ENCODE measurements around the gene ACO2.

ACO2 gene

DNA sequence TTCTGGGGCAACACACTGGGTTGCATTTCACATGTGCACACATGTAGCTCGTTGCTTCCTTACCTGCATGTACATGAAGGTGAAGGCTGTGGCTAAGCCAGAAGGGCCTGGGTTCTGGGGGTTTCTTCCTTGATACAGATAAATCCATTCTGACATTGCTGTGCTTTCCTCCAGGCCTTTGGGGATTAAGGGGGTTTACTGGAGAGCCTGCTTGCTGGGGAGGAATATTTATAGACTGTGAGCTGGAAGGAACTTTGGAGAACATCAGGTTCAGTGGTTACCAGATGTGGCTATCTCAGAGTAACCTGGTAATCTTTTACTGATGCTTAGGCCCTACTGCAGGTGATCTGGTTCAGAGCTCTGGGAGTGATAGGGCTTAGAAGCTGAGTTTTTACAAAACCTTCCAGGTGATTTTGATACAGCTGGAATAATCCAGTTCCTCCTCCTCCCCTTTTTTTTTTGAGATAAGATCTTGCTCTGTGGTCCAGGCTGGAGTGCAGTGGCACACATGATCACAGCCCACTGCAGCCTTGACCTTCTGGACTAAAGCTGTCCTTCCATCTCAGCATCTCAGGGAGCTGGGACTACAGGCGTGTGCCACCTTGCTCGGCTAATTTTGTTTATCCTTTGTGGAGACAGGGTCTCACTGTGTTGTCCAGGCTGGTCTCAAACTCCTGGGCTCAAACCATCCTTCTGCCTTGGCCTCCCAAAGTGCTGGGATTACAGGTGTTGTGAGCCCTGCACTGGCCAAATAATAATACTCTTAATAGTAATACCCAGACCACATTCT is 19.9 kb downstream of the ACO2 start:
- no peak for DNase-seq (ENCODE audit: low spot score)

DNA sequence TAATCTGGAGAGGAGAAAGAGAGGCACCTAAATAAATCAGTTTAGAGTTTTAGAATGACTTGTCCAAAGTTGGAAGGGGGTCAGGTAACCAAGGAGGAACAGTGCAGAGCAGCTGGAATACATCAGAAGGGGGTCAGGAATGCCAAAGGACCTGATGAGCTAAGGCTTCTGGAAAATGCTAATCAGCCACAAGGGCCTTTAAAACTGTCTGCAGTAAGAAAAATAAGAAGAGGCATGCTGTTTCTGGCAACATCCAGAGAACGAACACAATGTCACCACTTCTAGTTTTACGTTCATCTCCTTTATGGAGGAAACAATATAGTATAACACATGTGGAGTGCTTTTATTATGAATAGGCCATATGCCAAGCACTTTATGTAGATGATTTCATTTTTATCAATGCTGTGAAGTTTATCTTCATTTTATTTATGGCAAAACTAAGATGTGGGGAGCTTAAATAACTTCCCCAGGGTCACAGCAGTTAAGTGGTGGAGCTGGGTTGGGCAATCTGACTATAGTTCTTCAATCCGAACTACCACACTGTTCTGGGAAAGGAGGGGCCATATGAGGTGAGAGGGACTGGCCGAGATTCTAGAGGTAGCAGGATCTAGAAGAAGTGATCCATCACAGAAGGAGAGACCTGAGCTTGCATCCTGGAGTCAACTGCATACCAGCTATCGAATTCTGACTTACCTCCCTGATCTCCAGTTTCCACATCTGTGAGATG is 22.6 kb downstream of the ACO2 start:
- DNase-seq (ENCODE audit: low spot score), result no peak

DNA sequence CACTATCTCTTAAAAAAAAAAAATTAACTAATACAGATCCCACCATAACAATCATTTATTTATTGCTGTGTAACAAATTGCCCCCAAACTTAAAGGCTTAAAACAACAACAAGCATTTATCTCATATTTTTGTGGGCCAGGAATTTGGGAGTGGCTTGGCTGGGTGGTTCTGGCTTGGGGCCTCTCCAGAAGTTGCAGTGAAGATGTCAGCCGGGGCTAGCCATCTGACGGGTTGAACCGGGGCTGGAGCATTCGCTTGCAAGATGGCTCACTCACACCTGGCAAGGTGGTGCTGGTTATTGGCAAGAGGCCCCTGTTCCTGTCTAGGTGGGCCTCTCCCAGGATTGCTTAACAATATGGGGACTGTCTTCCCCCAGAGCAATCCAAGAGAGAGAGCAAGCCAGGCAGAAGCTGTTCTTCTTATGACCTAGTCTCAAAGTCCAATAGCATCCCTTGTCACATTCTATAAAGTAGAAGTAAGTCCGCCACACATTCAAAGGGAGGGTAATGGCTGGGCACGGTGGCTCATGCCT is 29.5 kb downstream of the ACO2 start:
- no peak for DNase-seq (ENCODE audit: low spot score)

DNA sequence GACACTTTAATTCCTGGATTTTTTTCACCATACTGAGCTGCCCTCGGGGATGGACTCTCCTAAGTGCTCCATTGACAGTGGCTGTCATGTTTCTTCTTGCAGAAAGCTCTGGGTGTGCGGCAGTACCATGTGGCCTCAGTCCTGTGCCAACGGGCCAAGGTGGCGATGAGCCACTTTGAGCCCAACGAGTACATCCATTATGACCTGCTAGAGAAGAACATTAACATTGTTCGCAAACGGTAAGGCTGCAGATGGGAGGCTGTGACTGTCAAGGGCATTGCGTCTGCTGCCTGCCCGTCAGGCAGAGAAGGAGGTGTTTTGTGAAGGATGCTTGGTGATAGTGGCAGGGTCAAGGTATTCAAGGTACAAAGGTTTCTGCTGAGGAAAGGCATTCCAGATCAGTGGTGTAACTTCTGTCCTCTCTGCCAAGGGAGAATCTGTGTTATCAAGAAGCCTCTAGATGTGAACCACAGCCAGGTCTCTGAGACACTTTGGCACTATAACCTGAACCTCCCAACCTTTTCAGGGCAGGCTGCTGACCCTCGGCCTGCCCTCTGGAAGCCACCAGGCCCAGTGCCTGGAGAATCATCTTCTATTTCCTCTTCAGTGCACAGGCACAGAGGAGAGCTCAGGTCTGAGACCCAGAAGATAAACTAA is 30.8 kb downstream of the ACO2 start:
- no peak for DNase-seq (ENCODE audit: low spot score)

DNA sequence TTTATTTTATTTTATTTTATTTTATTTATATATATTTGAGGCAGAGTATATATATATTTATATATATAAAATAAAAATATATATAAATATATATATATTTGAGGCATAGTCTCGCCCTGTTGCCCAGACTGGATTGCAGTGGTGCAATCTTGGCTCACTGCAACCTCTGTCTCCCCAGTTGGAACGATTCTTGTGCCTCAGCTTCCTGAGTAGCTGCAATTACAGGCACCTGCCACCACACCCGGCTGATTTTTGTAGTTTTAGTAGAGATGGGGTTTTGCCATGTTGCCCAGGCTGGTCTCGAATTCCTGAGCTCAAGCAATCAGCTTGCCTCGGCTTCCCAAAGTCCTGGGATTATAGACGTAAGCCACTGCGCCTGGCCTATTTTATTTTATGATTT is 31.4 kb downstream of the ACO2 start:
- no peak for DNase-seq (ENCODE audit: low spot score)

DNA sequence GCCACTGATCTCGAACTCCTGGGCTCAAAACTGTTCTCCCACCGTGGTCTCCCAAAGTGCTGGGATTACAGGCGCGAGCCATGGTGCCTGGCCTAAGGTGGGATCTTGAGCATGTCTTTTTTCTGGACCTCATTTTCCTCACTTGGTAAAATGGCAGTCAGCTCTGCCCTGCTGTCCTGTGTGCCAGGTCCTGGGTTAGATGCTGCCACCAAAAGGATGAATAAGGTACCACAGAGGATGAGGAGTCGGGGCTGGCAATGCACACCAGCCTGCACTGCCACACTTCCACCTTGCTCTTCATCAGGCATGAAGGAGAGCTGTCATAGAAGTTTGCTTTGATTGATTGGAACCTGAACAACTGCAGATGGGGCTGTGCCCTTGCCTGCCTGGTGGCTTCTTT is 32.3 kb downstream of the ACO2 start:
- DNase-seq (ENCODE audit: low spot score), result peak; percentile 85

DNA sequence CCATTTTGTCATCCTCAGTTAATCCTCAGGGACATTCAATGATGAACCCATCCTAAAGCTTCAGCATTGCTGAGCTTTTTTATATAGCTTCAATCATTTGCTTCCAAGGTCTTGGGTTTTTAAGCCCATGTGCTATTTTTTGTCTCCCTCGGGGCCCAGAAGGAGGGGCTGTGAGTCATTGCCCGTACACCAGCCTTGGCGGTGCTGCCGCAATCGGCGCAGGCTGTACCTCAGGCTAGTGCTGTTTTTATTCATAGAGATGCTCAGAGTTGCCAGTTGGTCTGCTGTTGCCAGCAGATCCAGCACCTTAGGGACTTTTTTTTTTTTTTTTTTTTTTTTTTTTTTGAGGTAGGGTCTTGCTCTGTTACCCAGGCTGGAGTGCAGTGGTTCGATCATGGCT is 35.5 kb downstream of the ACO2 start:
- peak; percentile 65 for DNase-seq (ENCODE audit: low spot score)

DNA sequence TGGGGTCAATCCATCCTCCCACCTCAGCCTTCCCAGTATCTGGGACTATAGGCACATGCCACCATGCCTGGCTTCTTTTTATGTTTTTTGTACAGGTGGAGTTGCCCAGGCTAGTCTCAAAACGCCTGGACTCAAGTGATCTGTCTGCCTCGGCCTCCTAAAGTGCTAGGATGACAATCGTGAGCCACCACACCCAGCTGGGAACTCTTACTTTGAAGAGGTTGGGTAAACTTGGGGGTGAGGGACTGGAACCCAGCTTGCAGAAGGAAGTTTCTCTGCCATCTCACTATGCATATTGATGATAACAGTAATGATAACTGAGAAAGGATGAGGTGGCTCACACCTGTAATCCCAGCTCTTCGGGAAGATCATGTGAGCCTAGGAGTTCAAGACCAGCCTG is 35.9 kb downstream of the ACO2 start:
- DNase-seq (ENCODE audit: low spot score), result no peak

DNA sequence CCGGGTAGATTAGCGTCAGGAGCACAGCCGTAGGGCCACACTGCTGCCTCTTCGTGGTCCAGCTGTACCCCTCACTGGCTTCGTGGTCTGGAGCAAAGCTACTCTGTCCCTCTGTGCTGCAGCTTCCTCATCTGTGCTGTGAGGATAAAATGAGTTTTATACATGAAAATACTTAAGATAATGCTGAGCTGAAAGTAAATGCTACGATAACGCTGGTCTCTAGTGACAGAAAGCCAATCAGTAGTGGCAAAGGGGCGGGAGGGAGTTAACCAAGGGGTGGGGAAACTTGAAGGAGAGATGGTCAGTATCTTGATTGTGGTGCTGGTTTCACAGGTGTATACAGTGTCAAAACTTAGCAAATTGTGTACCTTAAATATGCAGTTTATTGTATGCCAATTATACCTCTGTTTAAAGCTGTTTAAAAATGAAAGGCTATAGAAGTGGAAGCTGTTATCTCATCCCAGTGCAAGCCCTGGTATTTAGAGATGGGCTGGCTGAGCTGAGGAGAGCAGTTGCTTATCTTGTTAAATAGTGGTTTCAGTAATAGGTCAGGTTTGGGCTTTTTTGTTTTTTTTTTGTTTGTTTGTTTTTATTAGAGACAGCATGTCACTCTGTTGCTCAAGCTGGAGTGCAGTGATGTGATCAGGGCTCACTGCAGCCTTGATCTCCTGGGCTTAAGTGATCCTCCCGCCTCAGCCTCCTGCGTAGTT is 36.7 kb downstream of the ACO2 start:
- no peak for DNase-seq (ENCODE audit: low spot score)

DNA sequence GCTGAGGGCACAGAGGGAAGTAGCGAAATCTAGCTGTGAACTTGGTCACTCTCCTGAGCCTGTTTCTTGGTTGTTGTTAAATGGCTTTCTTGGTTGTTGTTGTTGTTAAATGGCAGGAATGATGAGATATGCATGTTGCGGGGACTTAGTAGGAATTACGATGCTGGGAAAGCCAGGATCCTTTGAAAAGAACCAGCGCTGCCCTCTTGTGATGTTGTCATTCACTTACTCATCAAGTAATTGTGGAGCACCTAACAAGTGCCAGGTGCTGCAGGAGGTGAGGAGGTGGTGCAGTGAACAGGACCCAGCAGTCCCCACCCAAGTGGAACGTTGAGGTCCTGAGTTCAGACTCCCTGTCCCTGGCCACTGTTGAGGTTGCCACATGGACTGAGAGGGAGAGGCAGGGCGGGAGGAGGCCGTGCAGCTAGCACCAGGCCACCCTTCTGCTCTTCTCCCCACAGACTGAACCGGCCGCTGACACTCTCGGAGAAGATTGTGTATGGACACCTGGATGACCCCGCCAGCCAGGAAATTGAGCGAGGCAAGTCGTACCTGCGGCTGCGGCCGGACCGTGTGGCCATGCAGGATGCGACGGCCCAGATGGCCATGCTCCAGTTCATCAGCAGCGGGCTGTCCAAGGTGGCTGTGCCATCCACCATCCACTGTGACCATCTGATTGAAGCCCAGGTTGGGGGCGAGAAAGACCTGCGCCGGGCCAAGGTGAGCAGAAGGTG is 38.6 kb downstream of the ACO2 start:
- DNase-seq (ENCODE audit: low spot score), result no peak

DNA sequence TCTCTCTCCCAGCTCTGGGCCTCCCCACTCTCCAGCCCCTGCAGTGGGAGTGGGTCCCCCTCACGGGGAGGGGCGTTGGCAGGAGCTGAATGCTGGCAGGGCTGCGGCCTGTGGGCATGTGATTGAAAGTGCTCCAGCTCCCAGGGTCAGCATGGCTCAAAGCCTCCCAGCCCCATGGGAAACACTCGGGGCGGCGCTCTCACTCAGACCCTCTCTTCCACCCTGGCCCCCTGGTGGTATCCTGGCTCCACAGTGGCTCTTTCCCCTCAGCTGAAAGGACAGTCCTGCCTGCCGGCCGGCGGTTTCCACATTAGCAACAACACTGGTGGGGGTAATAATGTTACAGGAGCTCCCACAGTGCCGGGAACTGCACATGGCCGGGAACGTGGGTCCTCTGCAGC is 39.9 kb downstream of the ACO2 start:
- no peak for DNase-seq (ENCODE audit: low spot score)

DNA sequence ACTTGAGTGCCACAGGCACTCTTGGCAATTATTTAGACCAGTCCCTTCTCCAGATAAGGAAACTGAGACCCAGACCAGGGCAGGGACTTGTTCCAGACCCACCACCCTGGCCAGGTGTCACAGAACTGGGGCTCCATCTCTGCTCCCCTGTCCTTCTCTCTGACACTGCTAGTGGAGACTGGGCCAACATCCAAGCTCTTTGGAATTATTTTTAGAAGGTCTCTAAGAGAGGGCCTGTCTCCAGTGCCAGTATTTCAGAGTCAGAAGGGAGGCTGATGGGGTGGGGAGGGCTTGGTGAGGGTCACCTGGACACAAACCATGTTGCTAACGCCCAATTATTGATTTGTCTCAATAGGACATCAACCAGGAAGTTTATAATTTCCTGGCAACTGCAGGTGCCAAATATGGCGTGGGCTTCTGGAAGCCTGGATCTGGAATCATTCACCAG is 42.6 kb downstream of the ACO2 start:
- no peak for DNase-seq (ENCODE audit: low spot score)

DNA sequence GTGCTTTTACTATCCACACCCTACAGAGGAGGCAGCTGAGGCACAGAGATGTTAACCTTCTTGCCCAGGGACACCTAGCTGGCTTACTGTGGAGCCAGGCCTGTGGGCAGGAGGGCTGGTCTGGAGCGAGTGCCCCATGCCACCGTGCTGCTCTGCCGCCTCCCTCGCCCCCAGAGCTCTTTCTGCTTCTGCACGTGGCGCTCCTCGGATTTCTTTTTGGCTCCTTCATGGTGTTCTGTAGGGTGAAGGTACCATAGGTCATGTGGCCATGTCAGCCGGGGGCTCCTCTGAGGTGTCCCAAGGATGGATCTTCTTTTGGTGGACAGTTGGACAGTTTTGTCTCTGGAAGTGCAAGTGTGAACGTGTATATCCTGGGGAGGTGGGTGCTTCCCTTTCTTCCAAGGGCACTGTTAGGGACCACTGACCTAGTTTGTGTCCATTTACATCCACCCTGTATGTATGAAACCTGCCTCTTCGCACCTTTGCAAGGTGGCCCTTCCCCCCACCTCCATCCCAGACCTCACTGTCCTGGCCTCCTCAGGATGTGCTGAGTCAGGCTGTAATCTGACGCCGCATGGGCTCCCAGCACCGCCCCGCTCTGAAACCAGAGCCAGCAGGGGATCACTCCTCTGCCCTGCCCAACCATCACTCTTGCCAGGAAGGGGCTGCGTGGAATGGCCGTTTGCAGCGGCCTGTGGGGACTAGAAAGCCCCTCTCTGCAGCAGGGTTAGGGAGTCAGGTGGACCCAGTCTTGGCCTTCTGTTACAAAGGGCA is 43.7 kb downstream of the ACO2 start:
- no peak for DNase-seq (ENCODE audit: low spot score)

DNA sequence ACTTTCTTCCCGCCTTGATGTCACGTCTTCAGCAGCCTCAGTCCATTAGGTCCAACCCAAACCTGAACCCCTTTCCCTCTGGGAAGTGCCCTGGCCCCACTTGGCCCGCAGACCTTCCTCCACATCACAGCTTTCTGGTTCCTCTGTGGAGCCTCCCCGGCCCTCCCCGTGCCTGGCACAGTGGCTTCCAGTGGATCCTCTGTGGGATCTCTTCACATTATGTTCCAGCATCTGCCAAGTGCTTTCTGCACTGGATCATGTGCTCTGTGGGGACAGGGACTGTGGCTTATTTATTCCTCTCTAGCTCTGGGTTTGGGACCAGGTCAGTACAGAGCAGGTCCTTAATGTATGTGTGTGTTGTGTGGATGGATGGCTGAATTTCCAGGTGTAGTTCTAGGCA is 44.5 kb downstream of the ACO2 start:
- no peak for DNase-seq (ENCODE audit: low spot score)

DNA sequence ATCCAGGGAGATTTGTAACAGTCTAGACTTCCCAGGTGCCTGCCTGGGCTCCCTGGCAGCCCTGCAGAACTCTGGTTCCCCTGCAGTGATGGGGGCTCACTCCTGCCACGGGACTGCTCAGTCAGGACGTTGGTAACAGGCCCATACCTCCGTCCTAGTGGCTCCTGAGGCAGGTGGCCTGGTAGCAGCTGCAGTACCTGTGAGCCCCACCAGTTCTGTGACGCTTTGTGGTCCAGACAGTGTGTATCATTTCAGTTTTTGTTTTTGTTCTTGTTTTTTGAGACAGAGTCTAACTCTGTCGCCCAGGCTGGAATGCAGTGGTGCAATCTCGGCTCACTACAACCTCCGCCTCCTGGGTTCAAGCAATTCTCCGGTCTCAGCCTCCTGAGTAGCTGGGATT is 47.5 kb downstream of the ACO2 start:
- DNase-seq (ENCODE audit: low spot score), result no peak

DNA sequence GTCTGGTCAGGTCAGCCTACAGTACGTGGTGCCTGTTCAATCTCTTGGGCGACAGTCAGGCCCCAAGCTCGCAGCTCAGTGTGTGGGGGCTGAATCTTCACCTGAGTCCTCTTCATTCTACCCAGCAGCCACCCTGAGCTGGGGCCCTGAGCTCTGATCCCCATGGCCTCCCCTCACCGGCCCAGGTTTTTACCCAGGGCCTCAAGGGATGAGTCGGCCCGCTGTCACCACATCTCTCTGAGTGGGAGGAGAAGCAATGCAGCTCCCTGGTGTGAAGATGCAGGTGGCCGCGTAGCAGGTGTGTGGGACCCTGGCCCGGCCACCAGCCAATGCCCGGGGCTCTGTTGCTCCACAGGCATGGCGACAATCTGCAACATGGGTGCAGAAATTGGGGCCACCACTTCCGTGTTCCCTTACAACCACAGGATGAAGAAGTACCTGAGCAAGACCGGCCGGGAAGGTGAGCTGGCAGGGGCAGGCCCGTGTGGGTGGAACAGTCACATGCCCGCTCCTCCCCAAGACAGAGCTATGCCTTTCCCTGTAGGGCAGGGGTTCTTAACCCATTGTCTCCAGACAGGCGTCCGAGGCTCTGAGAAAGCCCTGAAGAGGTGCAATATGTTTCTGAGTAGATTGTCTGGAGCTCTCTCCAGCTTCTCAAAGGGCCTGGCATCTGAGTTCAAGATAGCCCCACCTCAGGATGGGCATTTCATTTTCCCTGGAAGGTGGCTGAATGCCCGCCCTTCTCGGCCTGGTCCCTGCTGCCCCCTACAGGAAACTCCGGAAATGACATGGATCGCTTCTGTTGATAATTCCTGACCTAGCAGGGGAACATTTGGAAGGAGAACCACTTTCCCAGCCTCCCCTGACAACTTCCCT is 48.5 kb downstream of the ACO2 start:
- peak; percentile 85 for DNase-seq (ENCODE audit: low spot score)

DNA sequence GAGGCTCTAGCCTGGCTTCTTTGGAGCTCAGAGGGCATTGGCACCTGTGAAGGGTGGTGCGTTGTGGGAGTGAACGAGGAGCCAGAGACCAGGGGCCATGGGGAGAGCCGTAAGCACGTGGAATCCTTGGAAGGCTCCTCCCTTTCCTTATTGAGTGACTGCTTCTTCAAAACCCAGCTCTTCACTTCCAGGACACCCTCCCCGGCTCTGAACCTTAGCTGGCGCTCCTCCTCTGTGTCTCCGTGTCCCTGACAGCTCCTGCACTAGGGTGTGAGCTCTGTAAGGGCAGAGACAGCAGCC is 49.1 kb downstream of the ACO2 start:
- no peak for DNase-seq (ENCODE audit: low spot score)

DNA sequence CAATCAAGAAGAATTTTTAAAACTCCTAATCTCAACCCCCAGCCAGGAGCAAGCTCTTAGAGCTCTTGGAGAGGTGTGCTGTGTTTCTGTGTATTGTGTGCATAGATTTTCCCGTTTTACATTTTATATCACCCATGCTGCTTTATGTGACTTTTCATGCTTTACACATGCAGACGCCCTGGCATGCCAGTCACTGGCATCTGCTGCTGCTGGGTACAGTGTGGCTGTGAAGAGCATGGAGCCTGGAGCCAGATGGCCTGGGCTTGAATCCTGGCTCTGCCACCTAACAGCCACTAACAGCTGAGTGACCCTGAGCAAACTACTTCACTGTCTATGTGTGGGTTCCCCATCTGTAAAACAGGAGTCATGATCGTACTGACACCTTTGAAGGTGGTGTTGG is 52.2 kb downstream of the ACO2 start:
- no peak for DNase-seq (ENCODE audit: low spot score)

DNA sequence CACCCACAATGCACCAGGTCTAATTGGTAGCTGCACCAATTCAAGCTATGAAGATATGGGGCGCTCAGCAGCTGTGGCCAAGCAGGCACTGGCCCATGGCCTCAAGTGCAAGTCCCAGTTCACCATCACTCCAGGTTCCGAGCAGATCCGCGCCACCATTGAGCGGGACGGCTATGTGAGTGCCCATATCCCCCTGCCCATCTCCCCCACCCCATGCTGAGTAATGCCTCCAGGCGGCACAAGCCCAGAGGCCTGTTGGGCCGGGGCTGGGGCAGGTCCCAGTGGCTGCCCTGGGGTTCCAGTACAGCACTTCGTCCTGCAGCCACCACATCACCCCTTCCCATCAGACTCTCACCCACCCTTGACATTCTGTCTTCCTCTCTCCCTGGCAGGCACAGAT is 53.9 kb downstream of the ACO2 start:
- no peak for DNase-seq (ENCODE audit: low spot score)
